HEK293 (cell line): ENCODE measurements around the gene DCHS1.

Source experiments
- CTCF ChIA-PET: fragments of 350-600 bp; formaldehyde crosslinking; extraction: SDS; loops from one replicate; lab custom pipeline; 2021; ENCODE audit warnings: antibody characterized with exemption; lab: Yijun Ruan, JAX
- POLR2A ChIA-PET: fragments of 300-600 bp; formaldehyde crosslinking; extraction: SDS; loops from one replicate; lab custom pipeline; 2020; ENCODE audit warnings: antibody characterized with exemption, inconsistent platforms; lab: Yijun Ruan, JAX
- H3K27ac ChIP-seq: fragments of 200-500 bp; sonication (Bioruptor generic); 2 replicates; pipeline ENCODE4 v1.5.1; 2014; ENCODE audit warnings: low read depth, low read length, control low read depth, inconsistent platforms; ENCODE audit errors: extremely low read depth
- H3K36me3 ChIP-seq, 2 experiments: fragments of 200-500 bp in 1 of 2; sonication (Bioruptor generic) in 1 of 2; 1 replicate in 1 of 2; 2 replicates in 1 of 2; pipeline ENCODE4 v1.5.1; 2014 to 2017; ENCODE audit warnings: inconsistent platforms in 2 of 2, low read length in 2 of 2; ENCODE audit not compliant: control insufficient read depth in 2 of 2, insufficient read depth in 1 of 2
- H3K4me1 ChIP-seq: fragments of 200-500 bp; sonication (Bioruptor generic); 2 replicates; pipeline ENCODE4 v1.5.1; 2014; ENCODE audit warnings: mild to moderate bottlenecking, low read length, inconsistent platforms; ENCODE audit not compliant: control insufficient read depth, insufficient read depth
- H3K4me3 ChIP-seq: 2 replicates; pipeline ENCODE4 v1.5.1; 2011; ENCODE audit warnings: low read depth, mild to moderate bottlenecking, control low read depth, low read length, moderate library complexity
- H3K9me3 ChIP-seq: fragments of 200-500 bp; sonication (Bioruptor generic); 2 replicates; pipeline ENCODE4 v1.5.1; 2014; ENCODE audit warnings: low read depth, low read length, inconsistent platforms; ENCODE audit not compliant: control insufficient read depth, insufficient read depth
- BCL11B ChIP-seq: fragments of 450-650 bp; formaldehyde crosslinking; IDR thresholded peaks from 2 replicates; pipeline ENCODE4 v1.5.1; 2016; ENCODE audit warnings: low read depth, missing biosample characterization, missing genetic modification characterization
- GLI2 ChIP-seq: fragments of 450-650 bp; formaldehyde crosslinking; IDR thresholded peaks from 2 replicates; pipeline ENCODE4; 2017; ENCODE audit warnings: missing biosample characterization, missing genetic modification characterization, low read depth, borderline replicate concordance
- KLF7 ChIP-seq: fragments of 450-650 bp; formaldehyde crosslinking; IDR thresholded peaks from 2 replicates; pipeline ENCODE4 v1.5.1; 2016; ENCODE audit warnings: missing biosample characterization, missing genetic modification characterization, borderline replicate concordance
- KLF9 ChIP-seq: fragments of 450-650 bp; formaldehyde crosslinking; IDR thresholded peaks from 2 replicates; pipeline ENCODE4 v1.5.1; 2016; ENCODE audit warnings: missing biosample characterization, missing genetic modification characterization, low read depth
- MYNN ChIP-seq: fragments of 450-650 bp; formaldehyde crosslinking; IDR thresholded peaks from 2 replicates; pipeline ENCODE4 v1.5.1; 2016; ENCODE audit warnings: missing biosample characterization, missing genetic modification characterization, borderline replicate concordance
- PATZ1 ChIP-seq: fragments of 450-650 bp; formaldehyde crosslinking; IDR thresholded peaks from 2 replicates; pipeline ENCODE4 v1.5.1; 2016; ENCODE audit warnings: missing biosample characterization, missing genetic modification characterization
- PRDM10 ChIP-seq: fragments of 450-650 bp; formaldehyde crosslinking; IDR thresholded peaks from 2 replicates; pipeline ENCODE4 v1.5.1; 2016; ENCODE audit warnings: missing biosample characterization, missing genetic modification characterization
- RBAK ChIP-seq: fragments of 450-650 bp; formaldehyde crosslinking; IDR thresholded peaks from 2 replicates; pipeline ENCODE4 v1.5.1; 2016; ENCODE audit warnings: missing biosample characterization, missing genetic modification characterization
- TCF7L2 ChIP-seq: IDR thresholded peaks from 2 replicates; pipeline ENCODE4 v1.6.1; 2011; ENCODE audit warnings: low read depth, mild to moderate bottlenecking, inconsistent platforms, low read length, moderate library complexity, borderline replicate concordance
- TSHZ1 ChIP-seq: fragments of 450-650 bp; formaldehyde crosslinking; IDR thresholded peaks from 2 replicates; pipeline ENCODE4 v1.5.1; 2016; ENCODE audit warnings: missing biosample characterization, missing genetic modification characterization, borderline replicate concordance
- ZBTB48 ChIP-seq: fragments of 450-650 bp; formaldehyde crosslinking; IDR thresholded peaks from 2 replicates; pipeline ENCODE4 v1.5.1; 2016; ENCODE audit warnings: missing biosample characterization, missing genetic modification characterization
- ZNF280D ChIP-seq: fragments of 450-650 bp; formaldehyde crosslinking; IDR thresholded peaks from 2 replicates; pipeline ENCODE4 v1.5.1; 2016; ENCODE audit warnings: missing biosample characterization, missing genetic modification characterization
- ZNF341 ChIP-seq: fragments of 450-650 bp; formaldehyde crosslinking; IDR thresholded peaks from 2 replicates; pipeline ENCODE4; 2016; ENCODE audit warnings: low read depth, missing biosample characterization, missing genetic modification characterization
- ZNF423 ChIP-seq: fragments of 450-650 bp; formaldehyde crosslinking; IDR thresholded peaks from 2 replicates; pipeline ENCODE4 v1.5.1; 2016; ENCODE audit warnings: missing biosample characterization, missing genetic modification characterization
- ZNF449 ChIP-seq: fragments of 450-650 bp; formaldehyde crosslinking; IDR thresholded peaks from 2 replicates; pipeline ENCODE4 v1.5.1; 2017; ENCODE audit warnings: missing biosample characterization, mild to moderate bottlenecking, missing genetic modification characterization, moderate library complexity
- ZNF529 ChIP-seq: fragments of 450-650 bp; formaldehyde crosslinking; IDR thresholded peaks from 2 replicates; pipeline ENCODE4 v1.5.1; 2017; ENCODE audit warnings: missing genetic modification characterization, missing biosample characterization; ENCODE audit not compliant: insufficient replicate concordance
- ZNF555 ChIP-seq: fragments of 450-650 bp; formaldehyde crosslinking; conservative IDR thresholded peaks from 2 replicates; pipeline ENCODE4 v1.5.1; 2017; ENCODE audit warnings: missing biosample characterization, mild to moderate bottlenecking, missing genetic modification characterization, inconsistent platforms
- ZNF561 ChIP-seq: fragments of 450-650 bp; IDR thresholded peaks from 2 replicates; pipeline ENCODE4 v1.5.1; 2018; ENCODE audit warnings: missing biosample characterization, missing genetic modification characterization, borderline replicate concordance
- ZNF658 ChIP-seq: fragments of 450-650 bp; formaldehyde crosslinking; IDR thresholded peaks from 2 replicates; pipeline ENCODE4; 2016; ENCODE audit warnings: missing biosample characterization, missing genetic modification characterization
- ZNF777 ChIP-seq: fragments of 450-650 bp; formaldehyde crosslinking; IDR thresholded peaks from 2 replicates; pipeline ENCODE4 v1.5.1; 2017; ENCODE audit warnings: missing biosample characterization, missing genetic modification characterization, borderline replicate concordance

DCHS1 gene

GRCh38 chr11:6682936-6683861, 27.6 kb upstream of the DCHS1 start, which contains the start of gene MRPL17:
Gene MRPL17, minus strand, starts transcription at chr11:6683340. Its CDS starts 44 bp downstream, at chr11:6683296.
- H3K4me3 ChIP-seq: peak within 1 kb of the TSS; percentile 90
- POLR2A ChIA-PET: interaction anchor here (0.6 to 1.8 kb wide), 31 partner anchors 10 to 450 kb away, joined by 3 to 16 read pairs (median 4); partner anchors contain the start of genes APBB1, ARFIP2, ILK and RRP8
- CTCF ChIA-PET: interaction anchor here (0.5 to 3.6 kb wide), 39 partner anchors 12 to 1915 kb away, joined by 3 to 42 read pairs (median 3); partner anchors contain the start of genes HPX and TAF10
- H3K27ac ChIP-seq: peak within 1 kb of the TSS; percentile 70
- H3K36me3 ChIP-seq: peaks cover 0 to 30% of the 10 kb centered on the region in 2 experiments; a peak in 1 of 3 replicates
- no peaks in the 10 kb centered on the region for H3K9me3 ChIP-seq
- H3K4me1 ChIP-seq: no peaks in the 10 kb centered on the region
- peak; percentile 75 for TF ChIP-seq ZBTB48 (tag by site-specific recombination)
- TF ChIP-seq KLF9 (tag by site-specific recombination): peak; percentile 72
- TF ChIP-seq GLI2: no peak
- no peak for TF ChIP-seq TCF7L2
- TF ChIP-seq RBAK (tag by site-specific recombination): no peak
- peak; percentile 53; the same call in 1 of the 2 replicates for TF ChIP-seq ZNF561 (tag by site-specific recombination)
- TF ChIP-seq ZNF658: no peak
- TF ChIP-seq ZNF555 (tag by site-specific recombination): no peak
- no peak for TF ChIP-seq TSHZ1 (tag by site-specific recombination)
- TF ChIP-seq ZNF423 (tag by site-specific recombination): no peak
- TF ChIP-seq PRDM10: 0 out of 2 replicates have a peak, but pooled peaks have one; percentile 13
- no peak for TF ChIP-seq ZNF777 (tag by site-specific recombination)
- 0 out of 2 replicates have a peak, but pooled peaks have one; percentile 23 for TF ChIP-seq ZNF449 (tag by site-specific recombination)
- TF ChIP-seq PATZ1: 0 out of 2 replicates have a peak, but pooled peaks have one; percentile 30
- TF ChIP-seq ZNF529 (tag by site-specific recombination): no peak
- no peak for TF ChIP-seq BCL11B (tag by site-specific recombination)
- no peak for TF ChIP-seq MYNN (tag by site-specific recombination)
- peak; percentile 38; the same call in 1 of the 2 replicates for TF ChIP-seq ZNF341 (tag by site-specific recombination)
- no peak for TF ChIP-seq ZNF280D
- TF ChIP-seq KLF7: no peak
